Neutrophil (primary cell): Measurements from ENCODE around the gene KLF7.

Source experiments
- H3K27ac ChIP-seq: fragments of 200-600 bp; sonication (generic); 2 replicates; pipeline ENCODE4 v1.5.1; 2016; ENCODE audit warnings: mild to moderate bottlenecking, moderate library complexity
- H3K27me3 ChIP-seq: fragments of 200-600 bp; sonication (generic); 2 replicates; pipeline ENCODE4 v1.6.0; 2016; ENCODE audit warnings: mild to moderate bottlenecking
- H3K36me3 ChIP-seq: fragments of 200-600 bp; sonication (generic); 2 replicates; pipeline ENCODE4 v1.5.1; 2017
- H3K4me1 ChIP-seq, 2 experiments: fragments of 200-600 bp in 1 of 2; sonication (generic) in 1 of 2; 1 replicate in 1 of 2; 2 replicates in 1 of 2; pipeline versions ENCODE4 v1.5.1 to v1.6.1; 2013 to 2016; ENCODE audit warnings: low read depth in 1 of 2, low read length in 1 of 2, mild to moderate bottlenecking in 1 of 2, moderate library complexity in 1 of 2; ENCODE audit not compliant: control insufficient read depth in 1 of 2, insufficient read depth in 1 of 2
- H3K4me3 ChIP-seq, 2 experiments: fragments of 200-600 bp in 1 of 2; sonication (generic) in 1 of 2; 1 replicate in 1 of 2; 2 replicates in 1 of 2; pipeline ENCODE4 v1.5.1; 2013 to 2016; ENCODE audit warnings: low read depth in 1 of 2, low read length in 1 of 2, mild to moderate bottlenecking in 1 of 2, moderate library complexity in 1 of 2
- H3K9me3 ChIP-seq: fragments of 200-600 bp; sonication (generic); 2 replicates; pipeline ENCODE4 v1.5.1; 2016
- CTCF ChIP-seq: fragments of 200-600 bp; sonication (generic); IDR thresholded peaks from 2 replicates; pipeline ENCODE4 v1.5.1; 2016; ENCODE audit warnings: antibody characterized with exemption

The KLF7 gene

GRCh38 chr2:207064128-207064690 is 101.5 kb downstream of the KLF7 start:
- no peak for TF ChIP-seq CTCF
- no peaks in the 10 kb centered on the region for H3K9me3 ChIP-seq
- no peaks in the 10 kb centered on the region for H3K4me1 ChIP-seq
- H3K4me3 ChIP-seq = no peak overlapping the region
- H3K27me3 ChIP-seq = no peaks in the 10 kb centered on the region
- no peaks in the 10 kb centered on the region for H3K36me3 ChIP-seq
- H3K27ac ChIP-seq = no peak overlapping the region

GRCh38 chr2:207061181-207061580 is 104.6 kb downstream of the KLF7 start:
- H3K27ac ChIP-seq = no peak overlapping the region
- no peaks in the 10 kb centered on the region for H3K9me3 ChIP-seq
- no peak overlapping the region for H3K4me3 ChIP-seq
- no peaks in the 10 kb centered on the region for H3K27me3 ChIP-seq
- H3K4me1 ChIP-seq = no peaks in the 10 kb centered on the region
- no peaks in the 10 kb centered on the region for H3K36me3 ChIP-seq
- TF ChIP-seq CTCF = no peak

GRCh38 chr2:207055257-207055656 is 110.5 kb downstream of the KLF7 start:
- no peaks in the 10 kb centered on the region for H3K4me1 ChIP-seq
- no peaks in the 10 kb centered on the region for H3K36me3 ChIP-seq
- H3K27me3 ChIP-seq = no peaks in the 10 kb centered on the region
- no peak overlapping the region for H3K27ac ChIP-seq
- no peak overlapping the region for H3K4me3 ChIP-seq
- no peak for TF ChIP-seq CTCF
- no peaks in the 10 kb centered on the region for H3K9me3 ChIP-seq

GRCh38 chr2:207054521-207054920 is 111.2 kb downstream of the KLF7 start:
- Histone ChIP-seq H3K4me1 (no peaks in the 10 kb centered on the region), H3K27me3 (no peaks in the 10 kb centered on the region), H3K9me3 (no peaks in the 10 kb centered on the region), H3K27ac (no peak overlapping the region), H3K4me3 (no peak overlapping the region), H3K36me3 (no peaks in the 10 kb centered on the region)
- TF ChIP-seq CTCF = no peak

- H3K27me3 ChIP-seq = no peaks in the 10 kb centered on the region
- no peak for TF ChIP-seq CTCF
- H3K9me3 ChIP-seq = no peaks in the 10 kb centered on the region
- peaks cover 7 to 11% of the 10 kb centered on the region in 2 experiments for H3K4me1 ChIP-seq
- no peaks in the 10 kb centered on the region for H3K36me3 ChIP-seq
- H3K27ac ChIP-seq = no peak overlapping the region
- no peak overlapping the region for H3K4me3 ChIP-seq
Measured at GRCh38 chr2:207051385-207051965, 114.3 kb downstream of the KLF7 start.
